ENCODE data around the gene SCAANT1.

Gene SCAANT1

GRCh38 chr3:63934041-63934866 lies 22.1 kb upstream of the SCAANT1 start:
- peak; percentile 74 for DNase-seq (ENCODE audit: low read depth)

GRCh38 chr3:63933459-63933858 lies 21.3 kb upstream of the SCAANT1 start:
- no peak for DNase-seq (ENCODE audit: low read depth)

- no peak for DNase-seq (ENCODE audit: low read depth)
Observed at GRCh38 chr3:63932509-63933212, 20.5 kb upstream of the SCAANT1 start.

- no peak for DNase-seq (ENCODE audit: low read depth)
Observed at GRCh38 chr3:63931290-63931689, 19.1 kb upstream of the SCAANT1 start.

- DNase-seq (ENCODE audit: low read depth): no peak
Observed at GRCh38 chr3:63927422-63928280, 15.5 kb upstream of the SCAANT1 start.

GRCh38 chr3:63926309-63926708 lies 14.1 kb upstream of the SCAANT1 start:
- no peak for DNase-seq (ENCODE audit: low read depth)

- no peak for DNase-seq (ENCODE audit: low read depth)
Observed at GRCh38 chr3:63922491-63923199, 10.5 kb upstream of the SCAANT1 start.

- DNase-seq (ENCODE audit: low read depth): no peak
Observed at GRCh38 chr3:63921741-63922482, 9.7 kb upstream of the SCAANT1 start.

- DNase-seq (ENCODE audit: low read depth): no peak
Observed at GRCh38 chr3:63920001-63920400, 7.8 kb upstream of the SCAANT1 start.

- DNase-seq (ENCODE audit: low read depth): peak; percentile 65
Observed at GRCh38 chr3:63918321-63918720, 6.1 kb upstream of the SCAANT1 start.

GRCh38 chr3:63914312-63914711 lies 2.1 kb upstream of the SCAANT1 start:
- DNase-seq (ENCODE audit: low read depth): peak; percentile 36

GRCh38 chr3:63912768-63913588 lies 795 bp upstream of the SCAANT1 start:
- DNase-seq (ENCODE audit: low read depth): peak; percentile 54

- peak; percentile 31 for DNase-seq (ENCODE audit: low read depth)
Observed at GRCh38 chr3:63911509-63911872, 692 bp downstream of the SCAANT1 start.

GRCh38 chr3:63910891-63911290 lies 1.3 kb downstream of the SCAANT1 start:
- peak; percentile 15 for DNase-seq (ENCODE audit: low read depth)

GRCh38 chr3:63910001-63910400 lies 2.2 kb downstream of the SCAANT1 start:
- DNase-seq (ENCODE audit: low read depth): no peak

GRCh38 chr3:63909431-63909830 lies 2.8 kb downstream of the SCAANT1 start:
- DNase-seq (ENCODE audit: low read depth): no peak

- DNase-seq (ENCODE audit: low read depth): no peak
Observed at GRCh38 chr3:63908776-63909175, 3.4 kb downstream of the SCAANT1 start.

GRCh38 chr3:63908081-63908736 lies 4.0 kb downstream of the SCAANT1 start:
- no peak for DNase-seq (ENCODE audit: low read depth)

GRCh38 chr3:63905731-63906620 lies 6.2 kb downstream of the SCAANT1 start:
- DNase-seq (ENCODE audit: low read depth): no peak
